Calu3 (cell line): ENCODE results near the gene COMMD3. TPM values are rescaled to one million over a fixed set of nuclear protein-coding genes. Genes with fewer than 3 reads are reported as not detected.

Experiments
- BruUV-seq: library from RNA; stranded (reverse); fragments of 400-500 nt; replicated peaks from 2 replicates; lab custom pipeline; 2021; lab: Mats Ljungman, UMichigan
- CTCF ChIA-PET: fragments of 300-600 bp; sonication (Branson Sonifier 250); formaldehyde crosslinking; loops from one replicate; lab custom pipeline; 2022; ENCODE audit warnings: antibody characterized with exemption; lab: Charles Lee
- DNase-seq: peaks from one replicate; pipeline ENCODE4 v3.0.0; 2022
- H3K27ac Mint-ChIP-seq: one replicate; pipeline ENCODE4 v1.8.0; 2022; ENCODE audit warnings: mixed read lengths; ENCODE audit not compliant: unreplicated experiment
- H3K27me3 Mint-ChIP-seq: one replicate; pipeline ENCODE4 v1.8.0; 2022; ENCODE audit warnings: mixed read lengths; ENCODE audit not compliant: unreplicated experiment
- H3K36me3 Mint-ChIP-seq: one replicate; pipeline ENCODE4 v1.8.0; 2022; ENCODE audit warnings: mild to moderate bottlenecking, moderate library complexity, mixed read lengths; ENCODE audit not compliant: insufficient read depth, unreplicated experiment
- H3K4me1 Mint-ChIP-seq: one replicate; pipeline ENCODE4 v1.8.0; 2022; ENCODE audit warnings: mild to moderate bottlenecking, low read depth, mixed read lengths; ENCODE audit not compliant: unreplicated experiment
- H3K4me3 Mint-ChIP-seq: one replicate; pipeline ENCODE4 v1.8.0; 2022; ENCODE audit warnings: mild to moderate bottlenecking, low read depth, moderate library complexity, mixed read lengths; ENCODE audit not compliant: unreplicated experiment
- H3K9me3 Mint-ChIP-seq: one replicate; pipeline ENCODE4 v1.8.0; 2022; ENCODE audit warnings: low read depth, mixed read lengths; ENCODE audit not compliant: unreplicated experiment
- CTCF ChIP-seq: fragments of 200-600 bp; IDR thresholded peaks from one replicate; pipeline ENCODE4 v1.8.0; 2022; ENCODE audit warnings: antibody characterized with exemption; ENCODE audit not compliant: unreplicated experiment
- intact Hi-C: fragments of 100-400 bp; cut with micrococcal nuclease; formaldehyde crosslinking; loops from one replicate; pipeline ENCODE4 v1.10.0; 2022; ENCODE audit not compliant: unreplicated experiment
- total RNA-seq: library from RNA; stranded (reverse); gene quantifications from 2 replicates; pipeline ENCODE4 v1.2.3, GENCODE V29; 2022

Gene COMMD3
- total RNA-seq, 1 experiment from 2014 or later, result 39.5 TPM

- DNase-seq, result no peak
- H3K4me3 Mint-ChIP-seq, result peak overlapping the region; percentile 86
- intact Hi-C loops, result loop anchor here (5.0 kb wide), 2 partner anchors 88 to 313 kb away; partner anchors contain the start of gene DNAJC1
- no peak for TF ChIP-seq CTCF
- H3K9me3 Mint-ChIP-seq, result no peaks in the 10 kb centered on the region
- no TSS peak for BruUV-seq
- H3K27me3 Mint-ChIP-seq, result no peaks in the 10 kb centered on the region
- CTCF ChIA-PET, result interaction anchor here (0.8 to 0.9 kb wide), 3 partner anchors 25 to 312 kb away, joined by 3 to 5 read pairs (median 4); no protein-coding TSS in a partner anchor
- H3K27ac Mint-ChIP-seq, result peak overlapping the region; percentile 98
- H3K36me3 Mint-ChIP-seq, result peaks cover 30% of the 10 kb centered on the region
- H3K4me1 Mint-ChIP-seq, result no peaks in the 10 kb centered on the region
Observed at GRCh38 chr10:22315455-22316285, 518 bp upstream of the COMMD3 start.

GRCh38 chr10:22317076-22317370 lies 835 bp downstream of the COMMD3 start:
- peaks cover 41% of the 10 kb centered on the region for H3K36me3 Mint-ChIP-seq
- H3K9me3 Mint-ChIP-seq, result no peaks in the 10 kb centered on the region
- no peaks in the 10 kb centered on the region for H3K4me1 Mint-ChIP-seq
- CTCF ChIA-PET, result no interaction called here
- no peak for DNase-seq
- TSS peak; percentile 46 for BruUV-seq
- no peak for TF ChIP-seq CTCF
- peaks cover 3% of the 10 kb centered on the region for H3K27me3 Mint-ChIP-seq
- H3K4me3 Mint-ChIP-seq, result peak overlapping the region; percentile 86
- intact Hi-C loops, result loop anchor here (5.0 kb wide), 2 partner anchors 90 to 315 kb away; partner anchors contain the start of gene DNAJC1
- peak overlapping the region; percentile 55 for H3K27ac Mint-ChIP-seq

- BruUV-seq, result no TSS peak
- Mint-ChIP-seq H3K27me3 (peaks cover 13% of the 10 kb centered on the region), H3K27ac (no peak overlapping the region), H3K4me3 (peak overlapping the region; percentile 86), H3K36me3 (peaks cover 49% of the 10 kb centered on the region), H3K9me3 (no peaks in the 10 kb centered on the region), H3K4me1 (peaks cover 8% of the 10 kb centered on the region)
- DNase-seq, result no peak
- intact Hi-C loops, result loop anchor here (5.0 kb wide), 2 partner anchors 91 to 316 kb away; partner anchors contain the start of gene DNAJC1
- CTCF ChIA-PET, result no interaction called here
- TF ChIP-seq CTCF, result no peak
Observed at GRCh38 chr10:22317771-22318565, 1.8 kb downstream of the COMMD3 start.

- intact Hi-C loops, result loop anchor here (5.0 kb wide), 2 partner anchors 91 to 316 kb away; partner anchors contain the start of gene DNAJC1
- Mint-ChIP-seq H3K4me1 (peaks cover 8% of the 10 kb centered on the region), H3K9me3 (no peaks in the 10 kb centered on the region), H3K27me3 (peaks cover 19% of the 10 kb centered on the region), H3K27ac (no peak overlapping the region), H3K4me3 (no peak overlapping the region), H3K36me3 (peaks cover 49% of the 10 kb centered on the region)
- TF ChIP-seq CTCF, result no peak
- no TSS peak for BruUV-seq
- no peak for DNase-seq
- CTCF ChIA-PET, result no interaction called here
Observed at GRCh38 chr10:22318772-22319171, 2.6 kb downstream of the COMMD3 start.
